GM12891 (cell line): ENCODE measurements around the gene LRP11.
"Not testable (repeated sequence)": the region's sequence is repeated elsewhere in the genome, so short reads cannot be mapped to it uniquely, and the experiment has no call there.

Experiments
- DNase-seq: peaks from one replicate; pipeline ENCODE4 v3.0.0; 2011; ENCODE audit warnings: low spot score; ENCODE audit not compliant: insufficient read length
- FAIRE-seq: peaks from 2 replicates; lab custom pipeline; 2011; peaks lifted over from hg19 to GRCh38; lab: Jason Lieb, UNC
- PAX5 ChIP-seq: IDR thresholded peaks from 2 replicates; pipeline ENCODE4 v1.6.1; 2011; ENCODE audit warnings: low read length, moderate library complexity, mild to moderate bottlenecking; ENCODE audit not compliant: insufficient read depth, severe bottlenecking
- POLR2A ChIP-seq: IDR thresholded peaks from 2 replicates; pipeline ENCODE4 v1.6.1; 2011; ENCODE audit warnings: low read depth, low read length, control low read depth
- POLR2AphosphoS5 ChIP-seq: IDR thresholded peaks from 2 replicates; pipeline ENCODE4 v1.6.1; 2011; ENCODE audit warnings: low read depth, low read length, control low read depth
- POU2F2 ChIP-seq: IDR thresholded peaks from 2 replicates; pipeline ENCODE4 v1.6.1; 2011; ENCODE audit warnings: low read depth, mild to moderate bottlenecking, control low read depth, low read length, moderate library complexity
- SPI1 ChIP-seq: IDR thresholded peaks from 2 replicates; pipeline ENCODE4 v1.6.1; 2011; ENCODE audit warnings: low read depth, low read length, control low read depth
- TAF1 ChIP-seq: IDR thresholded peaks from 2 replicates; pipeline ENCODE4 v1.6.1; 2011; ENCODE audit warnings: low read depth, low read length, control low read depth

The LRP11 gene

GRCh38 chr6:149897855-149898744 lies 33.9 kb upstream of the LRP11 start, which contains the start of gene RAET1E:
RAET1E (minus strand) TSS chr6:149898113; CDS start chr6:149890901, 7,212 bp downstream.
- no peak for TF ChIP-seq POLR2A
- no peak for TF ChIP-seq POLR2AphosphoS5
- TF ChIP-seq TAF1, result no peak
- TF ChIP-seq PAX5, result no peak
- no peak for TF ChIP-seq POU2F2
- TF ChIP-seq SPI1, result no peak
- DNase-seq, result no peak
- no peak for FAIRE-seq

GRCh38 chr6:149897015-149897697 lies 33.0 kb upstream of the LRP11 start:
- DNase-seq (no peak), FAIRE-seq (no peak)
- no peak for TF ChIP-seq POU2F2
- TF ChIP-seq TAF1, result no peak
- no peak for TF ChIP-seq SPI1
- TF ChIP-seq POLR2AphosphoS5, result no peak
- no peak for TF ChIP-seq PAX5
- TF ChIP-seq POLR2A, result no peak

- DNase-seq (no peak), FAIRE-seq (no peak)
- TF ChIP-seq TAF1, result no peak
- no peak for TF ChIP-seq PAX5
- no peak for TF ChIP-seq POLR2A
- no peak for TF ChIP-seq POU2F2
- no peak for TF ChIP-seq SPI1
- TF ChIP-seq POLR2AphosphoS5, result no peak
These were observed 32.3 kb upstream of the LRP11 start for GRCh38 chr6:149896491-149896890.

- DNase-seq (no peak), FAIRE-seq (no peak)
- TF ChIP-seq PAX5, result no peak
- TF ChIP-seq POU2F2, result no peak
- no peak for TF ChIP-seq POLR2A
- no peak for TF ChIP-seq TAF1
- no peak for TF ChIP-seq POLR2AphosphoS5
These were observed 31.7 kb upstream of the LRP11 start for GRCh38 chr6:149895833-149896271.

GRCh38 chr6:149895048-149895590 lies 31.0 kb upstream of the LRP11 start:
- DNase-seq (no peak), FAIRE-seq (no peak)
- TF ChIP-seq TAF1, result no peak
- no peak for TF ChIP-seq PAX5
- TF ChIP-seq SPI1, result no peak
- no peak for TF ChIP-seq POU2F2
- no peak for TF ChIP-seq POLR2A
- TF ChIP-seq POLR2AphosphoS5, result no peak

- not testable (repeated sequence) for DNase-seq, FAIRE-seq
These were observed 27.7 kb upstream of the LRP11 start for GRCh38 chr6:149891864-149892263.

GRCh38 chr6:149891259-149891658 lies 27.1 kb upstream of the LRP11 start:
- no peak for TF ChIP-seq POLR2A
- TF ChIP-seq POU2F2, result no peak
- TF ChIP-seq POLR2AphosphoS5, result no peak
- TF ChIP-seq TAF1, result no peak
- TF ChIP-seq PAX5, result no peak
- no peak for TF ChIP-seq SPI1
- DNase-seq, result no peak
- no peak for FAIRE-seq

- no peak for FAIRE-seq
- no peak for TF ChIP-seq TAF1
- no peak for TF ChIP-seq PAX5
- no peak for TF ChIP-seq POU2F2
- no peak for TF ChIP-seq POLR2AphosphoS5
- no peak for TF ChIP-seq SPI1
- no peak for TF ChIP-seq POLR2A
- no peak for DNase-seq
These were observed 26.5 kb upstream of the LRP11 start for GRCh38 chr6:149890629-149891045.

- no peak for FAIRE-seq
- DNase-seq, result no peak
- TF ChIP-seq SPI1, result no peak
- no peak for TF ChIP-seq PAX5
- no peak for TF ChIP-seq POLR2A
- no peak for TF ChIP-seq POLR2AphosphoS5
- TF ChIP-seq POU2F2, result no peak
- TF ChIP-seq TAF1, result no peak
These were observed 25.2 kb upstream of the LRP11 start for GRCh38 chr6:149889326-149889725.
